Measurements from ENCODE around the gene RETREG3. TPM values are rescaled to one million over a fixed set of nuclear protein-coding genes. Genes with fewer than 3 reads are reported as not detected.
"Not testable (repeated sequence)": the region's sequence is repeated elsewhere in the genome, so short reads cannot be mapped to it uniquely, and the experiment has no call there.

The RETREG3 gene
- total RNA-seq, 2 experiments from 2014 or later: 33.5 to 50.5 TPM

- no peaks in the 10 kb centered on the region for H3K79me2 ChIP-seq (ENCODE audit: insufficient read depth, low read depth, low read length)
- H3K4me2 ChIP-seq (ENCODE audit: low read length): peak overlapping the region; percentile 86
- no peak for TF ChIP-seq EZH2phosphoT487 (IDR thresholded peaks at IDR 0.05; ENCODE audit: borderline replicate concordance, low read depth, low read length)
- TF ChIP-seq CTCF (conservative IDR thresholded peaks at IDR 0.05; ENCODE audit: low read length): no peak
- no peak for DNase-seq (ENCODE audit: low spot score)
- no peaks in the 10 kb centered on the region for H3K9me3 ChIP-seq (ENCODE audit: low read length)
- CTCF ChIA-PET (ENCODE audit: unreplicated experiment): no interaction called here
- BruUV-seq (replicated peaks): no TSS peak
- POLR2A ChIA-PET: no interaction called here
- H3K4me1 ChIP-seq (ENCODE audit: insufficient read depth, low read length, poor library complexity, severe bottlenecking): peaks cover 29% of the 10 kb centered on the region
- peak overlapping the region; percentile 87 for H3K4me3 ChIP-seq (ENCODE audit: low read depth, low read length, poor library complexity, severe bottlenecking)
- no peaks in the 10 kb centered on the region for H3K9me2 ChIP-seq (ENCODE audit: insufficient read depth, low read length)
- intact Hi-C loops (cut with micrococcal nuclease; ENCODE audit: unreplicated experiment): no loop called here
- no peak overlapping the region for H2AFZ ChIP-seq (ENCODE audit: low read length)
- H4K20me1 ChIP-seq (ENCODE audit: insufficient read depth, low read length): no peaks in the 10 kb centered on the region
- H3K27ac ChIP-seq (ENCODE audit: low read depth, low read length, poor library complexity, severe bottlenecking): no peak overlapping the region
- no peaks in the 10 kb centered on the region for H3K36me3 ChIP-seq (ENCODE audit: insufficient read depth, low read length)
Measured at GRCh38 chr17:42553161-42553818, 55.9 kb downstream of the RETREG3 start.

DNA sequence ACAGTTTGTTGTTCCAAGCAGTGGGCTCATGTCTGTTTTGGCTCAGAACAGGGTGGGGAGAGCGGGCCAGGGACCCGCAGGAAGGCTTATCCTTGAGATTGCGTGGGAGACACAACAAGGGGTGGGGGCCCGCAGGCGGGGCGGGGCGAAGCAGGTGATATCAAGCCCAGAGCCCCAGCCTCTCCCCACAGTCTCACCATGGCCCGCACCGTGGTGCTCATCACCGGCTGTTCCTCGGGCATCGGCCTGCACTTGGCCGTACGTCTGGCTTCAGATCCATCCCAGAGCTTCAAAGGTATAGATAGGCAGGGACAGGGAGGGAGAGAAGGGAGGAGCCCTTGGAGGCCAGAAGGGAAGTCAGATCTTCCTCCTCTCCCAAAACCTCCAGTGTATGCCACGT, 56.4 kb downstream of the RETREG3 start, which contains the start of gene HSD17B1:
Gene HSD17B1 (plus strand): TSS at position 188 of the 400 bp plus-strand sequence. CDS start 11 bp downstream, at position 199.
- BruUV-seq (replicated peaks); H2AFZ ChIP-seq (ENCODE audit: low read length); H3K79me2 ChIP-seq (ENCODE audit: insufficient read depth, low read depth, low read length); intact Hi-C loops (cut with micrococcal nuclease; ENCODE audit: unreplicated experiment); POLR2A ChIA-PET; H3K36me3 ChIP-seq (ENCODE audit: insufficient read depth, low read length); H3K27ac ChIP-seq (ENCODE audit: low read depth, low read length, poor library complexity, severe bottlenecking); H4K20me1 ChIP-seq (ENCODE audit: insufficient read depth, low read length); H3K9me3 ChIP-seq (ENCODE audit: low read length); CTCF ChIA-PET (ENCODE audit: unreplicated experiment); DNase-seq (ENCODE audit: low spot score); H3K9me2 ChIP-seq (ENCODE audit: insufficient read depth, low read length): not testable (repeated sequence)
- peaks cover 29% of the 10 kb centered on the region for H3K4me1 ChIP-seq (ENCODE audit: insufficient read depth, low read length, poor library complexity, severe bottlenecking)
- H3K4me2 ChIP-seq (ENCODE audit: low read length): peak within 1 kb of the TSS; percentile 86
- H3K4me3 ChIP-seq (ENCODE audit: low read depth, low read length, poor library complexity, severe bottlenecking): peak within 1 kb of the TSS; percentile 87

GRCh38 chr17:42548993-42549755, 60.0 kb downstream of the RETREG3 start:
- CTCF ChIA-PET (ENCODE audit: unreplicated experiment): no interaction called here
- intact Hi-C loops (cut with micrococcal nuclease; ENCODE audit: unreplicated experiment): loop anchor here (2.0 kb wide), 1 partner anchor 28 kb away; the partner anchor contains the start of gene PSMC3IP
- BruUV-seq (replicated peaks): no TSS peak
- Histone ChIP-seq H3K36me3 (ENCODE audit: insufficient read depth, low read length) (no peaks in the 10 kb centered on the region; the same call in 1 of the 2 replicates), H3K4me3 (ENCODE audit: low read depth, low read length, poor library complexity, severe bottlenecking) (peak overlapping the region; percentile 48), H4K20me1 (ENCODE audit: insufficient read depth, low read length) (no peaks in the 10 kb centered on the region), H3K27ac (ENCODE audit: low read depth, low read length, poor library complexity, severe bottlenecking) (no peak overlapping the region), H2AFZ (ENCODE audit: low read length) (no peak overlapping the region), H3K9me2 (ENCODE audit: insufficient read depth, low read length) (no peaks in the 10 kb centered on the region), H3K4me1 (ENCODE audit: insufficient read depth, low read length, poor library complexity, severe bottlenecking) (peaks cover 14% of the 10 kb centered on the region), H3K9me3 (ENCODE audit: low read length) (no peaks in the 10 kb centered on the region), H3K79me2 (ENCODE audit: insufficient read depth, low read depth, low read length) (no peaks in the 10 kb centered on the region), H3K4me2 (ENCODE audit: low read length) (peak overlapping the region; percentile 57)
- POLR2A ChIA-PET: no interaction called here
- DNase-seq (ENCODE audit: low spot score): no peak
- TF ChIP-seq EZH2phosphoT487 (IDR thresholded peaks at IDR 0.05; ENCODE audit: borderline replicate concordance, low read depth, low read length) (no peak), CTCF (conservative IDR thresholded peaks at IDR 0.05; ENCODE audit: low read length) (no peak)

Data from OCI-LY7 (cell line).